ENCODE results near the gene GFM1. TPM values are rescaled to one million over a fixed set of nuclear protein-coding genes. Genes with fewer than 3 reads are reported as not detected.
A peak's percentile ranks its signal among the peaks of the same experiment; 100 is the strongest.

GFM1 gene
- total RNA-seq, 2 experiments from 2014 or later: 36.5 to 53.7 TPM

GRCh38 chr3:158672215-158673176 is 28.2 kb downstream of the GFM1 start, which contains the start of gene LXN:
Gene LXN, minus strand, starts transcription at chr3:158672648. Its CDS starts 170 bp downstream, at chr3:158672478.
- intact Hi-C loops (cut with micrococcal nuclease; ENCODE audit: unreplicated experiment): loop anchor here (5.0 kb wide), 1 partner anchor 120 kb away; no protein-coding TSS in a partner anchor
- Histone ChIP-seq H3K9me2 (ENCODE audit: insufficient read depth, low read length) (no peaks in the 10 kb centered on the region), H3K36me3 (ENCODE audit: insufficient read depth, low read length) (peaks cover 58% of the 10 kb centered on the region), H3K4me2 (ENCODE audit: low read length) (peak within 1 kb of the TSS; percentile 76), H3K4me3 (ENCODE audit: low read depth, low read length, poor library complexity, severe bottlenecking) (peak within 1 kb of the TSS; percentile 75), H3K4me1 (ENCODE audit: insufficient read depth, low read length, poor library complexity, severe bottlenecking) (peaks cover 7% of the 10 kb centered on the region), H3K79me2 (ENCODE audit: insufficient read depth, low read depth, low read length) (no peaks in the 10 kb centered on the region; the same call in 1 of the 2 replicates), H3K27ac (ENCODE audit: low read depth, low read length, poor library complexity, severe bottlenecking) (peak within 1 kb of the TSS; percentile 54), H3K9me3 (ENCODE audit: low read length) (no peaks in the 10 kb centered on the region), H4K20me1 (ENCODE audit: insufficient read depth, low read length) (no peaks in the 10 kb centered on the region), H2AFZ (ENCODE audit: low read length) (peak within 1 kb of the TSS; percentile 51; the same call in 1 of the 2 replicates)
- TF ChIP-seq CTCF (conservative IDR thresholded peaks at IDR 0.05; ENCODE audit: low read length): peak; percentile 63
- TF ChIP-seq EZH2phosphoT487 (IDR thresholded peaks at IDR 0.05; ENCODE audit: borderline replicate concordance, low read depth, low read length): no peak
- CTCF ChIA-PET (ENCODE audit: unreplicated experiment): interaction anchor here (0.7 kb wide), 1 partner anchor 28 kb away, joined by 5 read pairs; no protein-coding TSS in a partner anchor
- no TSS peak for BruUV-seq (replicated peaks)
- POLR2A ChIA-PET: interaction anchor here (0.6 to 2.2 kb wide), 4 partner anchors 21 to 567 kb away, joined by 3 to 11 read pairs (median 4); partner anchors contain the start of gene GFM1
- DNase-seq (ENCODE audit: low spot score): peak; percentile 82

GRCh38 chr3:158678687-158679086 is 34.4 kb downstream of the GFM1 start:
- Histone ChIP-seq H2AFZ (ENCODE audit: low read length) (no peak overlapping the region), H4K20me1 (ENCODE audit: insufficient read depth, low read length) (no peaks in the 10 kb centered on the region), H3K79me2 (ENCODE audit: insufficient read depth, low read depth, low read length) (no peaks in the 10 kb centered on the region), H3K9me2 (ENCODE audit: insufficient read depth, low read length) (no peaks in the 10 kb centered on the region), H3K4me1 (ENCODE audit: insufficient read depth, low read length, poor library complexity, severe bottlenecking) (no peaks in the 10 kb centered on the region), H3K9me3 (ENCODE audit: low read length) (no peaks in the 10 kb centered on the region), H3K36me3 (ENCODE audit: insufficient read depth, low read length) (peaks cover 43% of the 10 kb centered on the region), H3K27ac (ENCODE audit: low read depth, low read length, poor library complexity, severe bottlenecking) (no peak overlapping the region), H3K4me3 (ENCODE audit: low read depth, low read length, poor library complexity, severe bottlenecking) (no peak overlapping the region), H3K4me2 (ENCODE audit: low read length) (no peak overlapping the region)
- DNase-seq (ENCODE audit: low spot score): no peak
- TF ChIP-seq EZH2phosphoT487 (IDR thresholded peaks at IDR 0.05; ENCODE audit: borderline replicate concordance, low read depth, low read length) (no peak), CTCF (conservative IDR thresholded peaks at IDR 0.05; ENCODE audit: low read length) (no peak)
- ChIA-PET CTCF (ENCODE audit: unreplicated experiment) (no interaction called here), POLR2A (interaction anchor here (0.7 to 0.9 kb wide), 4 partner anchors 9 to 196 kb away, joined by 3 read pairs; no protein-coding TSS in a partner anchor)
- BruUV-seq (replicated peaks): no TSS peak
- intact Hi-C loops (cut with micrococcal nuclease; ENCODE audit: unreplicated experiment): no loop called here

Data from OCI-LY7 (cell line).